G401.6 (cell line): ENCODE data around the gene JAKMIP1.

Experiments
- FAIRE-seq: peaks from 2 replicates; lab custom pipeline; 2012; peaks lifted over from hg19 to GRCh38; lab: Jason Lieb, UNC

Gene JAKMIP1

DNA sequence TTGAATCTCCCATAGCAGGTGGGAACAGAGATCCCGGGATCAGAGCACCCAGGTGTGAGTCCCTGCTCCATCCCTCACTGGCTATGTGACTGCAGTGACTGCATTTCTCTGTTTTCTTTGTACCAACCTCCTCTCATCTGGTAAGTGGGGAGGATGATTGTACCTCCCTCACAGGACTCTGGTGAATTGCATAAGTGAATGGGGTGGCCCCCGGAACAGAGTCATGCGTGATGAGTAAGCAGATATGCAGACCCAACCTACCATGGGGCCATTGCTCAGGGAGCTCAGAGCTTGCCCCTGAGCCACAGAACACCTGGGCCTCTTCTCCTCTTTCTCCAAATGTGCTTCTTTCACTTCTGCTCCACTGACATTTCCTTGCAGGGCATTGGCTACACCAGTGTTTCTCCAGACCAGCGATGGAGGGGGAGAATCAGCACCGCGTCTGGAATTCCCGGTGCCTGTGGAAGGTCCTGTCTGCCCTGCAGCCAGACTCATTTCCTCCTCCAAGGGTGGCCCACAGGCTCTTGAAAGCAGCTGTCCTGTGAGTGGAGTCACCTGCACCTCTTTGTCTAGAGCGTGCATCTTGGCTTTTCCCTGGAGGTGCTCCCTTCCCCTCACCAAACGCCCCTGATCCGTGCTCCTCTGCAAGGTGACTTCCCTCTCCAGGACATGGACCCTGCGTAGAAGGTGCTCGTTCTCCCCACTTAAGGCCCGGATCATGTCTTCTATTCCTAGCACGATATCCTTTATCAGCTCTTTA lies 212.1 kb downstream of the JAKMIP1 start:
- no peak for FAIRE-seq

DNA sequence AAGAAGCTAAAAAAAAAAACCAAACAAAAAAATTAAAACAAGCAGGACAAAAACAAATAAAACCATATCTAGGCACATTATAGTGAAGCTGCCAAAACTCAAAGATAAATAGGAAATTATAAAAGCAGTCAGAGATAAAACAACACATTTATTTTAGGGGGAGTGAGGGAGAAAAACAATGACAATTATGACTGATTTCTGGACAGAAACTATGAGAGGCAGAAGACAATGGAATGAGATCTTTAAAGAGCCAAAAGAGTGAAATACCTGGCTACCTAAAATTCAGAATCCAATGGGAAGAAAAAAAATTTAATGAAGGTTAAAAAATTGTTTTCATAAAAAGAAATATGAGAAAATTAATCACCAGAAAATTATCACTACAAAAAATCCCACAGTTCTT lies 215.5 kb downstream of the JAKMIP1 start:
- no peak for FAIRE-seq

DNA sequence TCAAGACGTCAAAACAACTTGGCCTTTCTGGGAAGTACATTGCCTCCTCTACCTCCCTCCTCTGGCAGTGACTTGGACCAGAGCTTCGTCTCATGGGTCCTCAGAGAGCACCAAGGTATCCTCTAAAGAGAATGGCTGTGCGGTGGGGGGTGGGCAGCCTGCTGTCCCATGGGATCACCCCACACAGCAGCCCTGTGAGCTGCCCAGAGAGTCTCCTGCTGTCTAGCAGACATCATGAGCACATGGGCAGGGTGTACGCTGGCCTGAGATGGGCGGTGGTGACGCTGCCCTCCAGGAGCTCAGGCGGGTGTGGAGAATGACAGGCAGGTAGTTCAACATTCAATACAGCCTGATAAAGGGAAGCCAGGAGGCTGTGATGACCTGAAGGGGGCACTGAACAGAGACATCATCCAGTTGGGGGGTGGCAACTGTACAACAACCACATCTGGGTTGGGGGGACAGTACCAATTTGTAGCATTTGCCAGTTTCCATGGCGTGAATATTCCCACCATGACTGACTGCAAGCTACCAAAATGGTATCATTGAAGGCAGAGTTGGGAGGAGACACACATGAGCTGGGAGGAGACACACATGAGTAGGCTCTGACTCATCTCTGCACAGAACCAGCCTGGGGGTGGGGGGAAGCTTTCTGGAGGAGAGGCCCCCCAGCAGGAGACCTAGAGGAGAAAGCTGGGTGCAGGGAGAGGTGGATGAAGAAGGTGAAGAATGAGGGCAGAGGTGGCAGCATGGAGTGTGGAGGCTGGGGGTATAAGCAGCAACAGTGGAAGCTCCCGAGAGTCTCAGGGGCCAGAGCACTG lies 218.0 kb downstream of the JAKMIP1 start:
- no peak for FAIRE-seq

GRCh38 chr4:5980436-5981155 lies 219.8 kb downstream of the JAKMIP1 start:
- FAIRE-seq = no peak

- no peak for FAIRE-seq
Measured at GRCh38 chr4:5979981-5980380, 220.4 kb downstream of the JAKMIP1 start.

DNA sequence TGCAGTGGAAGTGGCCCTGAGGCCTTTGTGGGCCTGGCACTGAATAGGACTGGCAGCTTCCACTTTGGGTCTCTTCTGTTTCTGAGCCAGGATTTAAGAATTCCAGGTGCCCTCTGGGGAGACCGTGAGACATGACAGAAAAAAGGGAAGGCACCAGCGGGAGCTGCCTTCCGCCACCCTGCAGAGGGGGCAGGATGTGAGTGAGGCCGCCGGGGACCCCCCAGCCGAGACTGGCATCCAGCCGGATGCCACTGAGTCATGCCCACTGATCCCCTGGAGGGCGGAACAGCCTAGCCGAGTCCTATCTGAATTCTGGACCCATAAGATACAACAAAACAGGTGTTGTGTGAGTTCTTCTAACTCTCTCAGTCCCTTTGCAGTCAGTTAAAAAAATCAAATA lies 223.4 kb downstream of the JAKMIP1 start:
- FAIRE-seq = no peak

DNA sequence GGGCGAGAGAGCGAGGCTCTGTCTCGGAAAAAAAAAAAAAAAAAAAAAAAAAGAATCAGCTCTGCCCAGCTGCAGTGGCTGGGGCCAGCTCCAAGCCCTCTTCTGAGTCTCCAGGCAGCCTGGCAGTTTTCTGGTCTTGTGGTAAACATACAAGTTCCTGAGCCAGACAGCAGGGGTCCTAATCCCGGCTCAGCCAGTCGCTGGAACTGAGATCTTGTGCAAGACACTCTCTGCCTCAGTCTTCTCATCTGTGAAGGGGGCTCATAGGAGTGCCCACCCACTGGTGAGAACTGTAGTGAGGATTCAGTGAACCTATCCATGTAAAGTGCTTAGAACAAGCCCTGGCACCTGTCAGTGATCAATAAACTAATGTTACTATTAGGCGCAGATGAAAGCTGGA lies 223.9 kb downstream of the JAKMIP1 start:
- no peak for FAIRE-seq
